K562 (cell line): ENCODE data around the gene PPP2R3B. TPM values are rescaled to one million over a fixed set of nuclear protein-coding genes. Genes with fewer than 3 reads are reported as not detected.

Source experiments
- ATAC-seq: fragments of 200-7000 bp; cut with Tn5 transposase; 3 replicates; pipeline ENCODE4 v1.9.1; 2020; ENCODE audit warnings: moderate library complexity
- BruUV-seq: library from RNA; stranded (reverse); fragments of 400-500 nt; replicated peaks from 2 replicates; lab custom pipeline; 2021; lab: Mats Ljungman, UMichigan
- CTCF ChIA-PET: fragments of 300-600 bp; formaldehyde crosslinking; extraction: SDS; loops from one replicate; lab custom pipeline; 2021; ENCODE audit warnings: low intra/inter-chr PET ratio; lab: Yijun Ruan, JAX
- POLR2A ChIA-PET: fragments of 300-600, 350-650 bp; sonication (Branson Sonifier 250); formaldehyde crosslinking; extraction: SDS; loops from one replicate; lab custom pipeline; 2021; ENCODE audit warnings: antibody characterized with exemption, inconsistent platforms; lab: Yijun Ruan, JAX
- DNase-seq, 4 experiments: peaks; one replicate each; pipeline versions ENCODE4 v3.0.0 to v3.0.0-alpha.2; 2011 to 2018; ENCODE audit warnings: low spot score in 3 of 4, mixed read lengths in 3 of 4; ENCODE audit errors: extremely low read depth in 1 of 4
- FAIRE-seq: peaks from 2 replicates; lab custom pipeline; 2011; peaks lifted over from hg19 to GRCh38; lab: Jason Lieb, UNC
- H2AFZ ChIP-seq: 2 replicates; pipeline ENCODE4 v1.6.0; 2011; ENCODE audit warnings: low read depth, low read length, control low read depth, inconsistent platforms
- H3K27ac ChIP-seq: fragments of 200-600 bp; 3 replicates; pipeline ENCODE4 v1.8.0; 2011; ENCODE audit warnings: low read depth, mild to moderate bottlenecking, control low read depth, inconsistent platforms, low read length, moderate library complexity, mixed read lengths; ENCODE audit errors: extremely low read depth
- H3K27me3 ChIP-seq, 2 experiments: fragments of 300-600 bp in 1 of 2; 2 replicates in 1 of 2; 3 replicates in 1 of 2; pipeline versions ENCODE4 v1.6.0 to v1.8.0; 2011; ENCODE audit warnings: inconsistent platforms in 2 of 2, low read length in 2 of 2, mild to moderate bottlenecking in 1 of 2, mixed read lengths in 1 of 2, moderate library complexity in 1 of 2; ENCODE audit not compliant: control insufficient read depth in 2 of 2, insufficient read depth in 2 of 2
- H3K36me3 ChIP-seq: fragments of 300-600 bp; 3 replicates; pipeline ENCODE4 v1.8.0; 2011; ENCODE audit warnings: mild to moderate bottlenecking, low read length, inconsistent platforms; ENCODE audit not compliant: control insufficient read depth, insufficient read depth
- H3K4me1 ChIP-seq, 2 experiments: fragments of 200-600 bp in 1 of 2; replicated peaks in 1 of 2; 2 replicates in 1 of 2; 3 replicates in 1 of 2; pipeline versions ENCODE4 v1.5.1 to v1.8.0; 2011; ENCODE audit warnings: inconsistent platforms in 2 of 2, low read length in 2 of 2, mild to moderate bottlenecking in 1 of 2, mixed read lengths in 1 of 2, moderate library complexity in 1 of 2; ENCODE audit not compliant: control insufficient read depth in 2 of 2, insufficient read depth in 2 of 2
- H3K4me2 ChIP-seq: 2 replicates; pipeline ENCODE4 v1.6.1; 2011; ENCODE audit warnings: low read length, control low read depth, inconsistent platforms, mixed read lengths; ENCODE audit not compliant: insufficient read depth
- H3K4me3 ChIP-seq: fragments of 200-600 bp; sonication (generic), shearing (Covaris generic); 2 replicates; pipeline ENCODE4 v1.5.1; 2016; ENCODE audit warnings: control low read depth, inconsistent platforms
- H3K79me2 ChIP-seq: fragments of 200-600 bp; 3 replicates; pipeline ENCODE4 v1.8.0; 2011; ENCODE audit warnings: low read length, inconsistent platforms; ENCODE audit not compliant: control insufficient read depth, insufficient read depth
- H3K9ac ChIP-seq, 2 experiments: 2 replicates each; pipeline versions ENCODE4 v1.6.0 to v1.6.1; 2011; ENCODE audit warnings: low read depth in 2 of 2, low read length in 2 of 2, control low read depth in 1 of 2, inconsistent platforms in 1 of 2, mild to moderate bottlenecking in 1 of 2, mixed read lengths in 1 of 2; ENCODE audit not compliant: insufficient read depth in 1 of 2
- H3K9me1 ChIP-seq: one replicate; pipeline ENCODE4 v1.6.0; 2011; ENCODE audit warnings: inconsistent platforms, mild to moderate bottlenecking, low read length, moderate library complexity; ENCODE audit not compliant: control insufficient read depth, insufficient read depth
- H3K9me3 ChIP-seq: replicated peaks from 2 replicates; pipeline ENCODE4 v1.5.1; 2011; ENCODE audit warnings: low read depth, low read length, inconsistent platforms; ENCODE audit not compliant: control insufficient read depth, insufficient read depth
- H4K20me1 ChIP-seq: replicated peaks from 2 replicates; pipeline ENCODE4 v1.6.1; 2011; ENCODE audit warnings: low read length, inconsistent platforms, mixed read lengths; ENCODE audit not compliant: control insufficient read depth, insufficient read depth
- HEY1 ChIP-seq: fragments of 250-450 bp; sonication (Bioruptor Pico); IDR thresholded peaks from 2 replicates; pipeline ENCODE4 v1.5.0; 2020; ENCODE audit warnings: mild to moderate bottlenecking, moderate library complexity, borderline replicate concordance
- HLTF ChIP-seq: fragments of 450-650 bp; IDR thresholded peaks from 2 replicates; pipeline ENCODE4 v1.6.1; 2016
- HNRNPUL1 ChIP-seq: fragments of 200-400 bp; formaldehyde crosslinking; IDR thresholded peaks from 2 replicates; pipeline ENCODE4 v1.6.1; 2017; ENCODE audit warnings: low read length
- KDM2B ChIP-seq: fragments of 250-450 bp; sonication (Bioruptor Pico); IDR thresholded peaks from 2 replicates; pipeline ENCODE4 v1.8.0; 2021; ENCODE audit warnings: mild to moderate bottlenecking, moderate library complexity
- KHSRP ChIP-seq: fragments of 450-650 bp; IDR thresholded peaks from 2 replicates; pipeline ENCODE4 v1.6.1; 2017
- NCOR1 ChIP-seq: fragments of 450-650 bp; IDR thresholded peaks from 2 replicates; pipeline ENCODE4 v1.6.1; 2016; ENCODE audit warnings: mild to moderate bottlenecking, moderate library complexity
- OTX1 ChIP-seq: fragments of 450-650 bp; formaldehyde crosslinking; IDR thresholded peaks from 2 replicates; pipeline ENCODE4 v1.4.0; 2022; ENCODE audit warnings: mild to moderate bottlenecking
- POLR2H ChIP-seq: IDR thresholded peaks from 2 replicates; pipeline ENCODE4 v1.6.1; 2016; ENCODE audit warnings: missing genetic modification characterization, low read depth, mild to moderate bottlenecking, control low read depth, missing compliant biosample characterization, moderate library complexity
- TAL1 ChIP-seq: fragments of 450-650 bp; IDR thresholded peaks from 2 replicates; pipeline ENCODE4 v1.6.1; 2016; ENCODE audit warnings: mild to moderate bottlenecking
- ZKSCAN1 ChIP-seq: fragments of 150-350 bp; IDR thresholded peaks from 2 replicates; pipeline ENCODE4 v1.6.1; 2016; ENCODE audit warnings: low read depth, low read length
- ZNF354B ChIP-seq: fragments of 250-450 bp; sonication (Bioruptor Pico); IDR thresholded peaks from 2 replicates; pipeline ENCODE4 v1.4.0; 2020
- ZNF384 ChIP-seq: IDR thresholded peaks from 2 replicates; pipeline ENCODE4 v1.6.1; 2012; ENCODE audit warnings: low read depth, low read length, improper control_type of control experiment
- ZNF785 ChIP-seq: fragments of 250-450 bp; sonication (Bioruptor Pico); IDR thresholded peaks from 2 replicates; pipeline ENCODE4 v1.4.0; 2020; ENCODE audit warnings: mild to moderate bottlenecking
- WGBS: fragments of 100-300 bp; shearing (Covaris generic); methylation state at CpG from one replicate; pipeline ENCODE4 v1.1.6; 2016; ENCODE audit warnings: low coverage, mixed read lengths; ENCODE audit not compliant: insufficient coverage; ENCODE audit errors: missing lambda C conversion rate; 5-methylcytosine and 5-hydroxymethylcytosine counted together
- in situ Hi-C: fragments of 300-500 bp; cut with MboI; formaldehyde crosslinking; loops from 4 replicates; pipeline ENCODE4 v1.15.0; 2018; ENCODE audit warnings: inconsistent platforms, mixed read lengths
- intact Hi-C: fragments of 100-400 bp; cut with micrococcal nuclease; formaldehyde crosslinking; loops from 2 replicates; pipeline ENCODE4 v1.14.2; 2022
- polyA plus RNA-seq, 8 experiments: library from polyadenylated mRNA; depleted of rRNA in 4 of 8; stranded (reverse) in 5 of 8; unstranded in 3 of 8; fragments of >200 nt; fragmentation: Nextera tagmentation in 2 of 8; fragmentation: Illumina TruSeq in 1 of 8; extraction: Ambion mirVana in 2 of 8; extraction: Trizol in 1 of 8; gene quantifications; 2 replicates each; pipeline versions ENCODE4 v1.2.1 to v1.2.3, GENCODE V29; 2011 to 2014; ENCODE audit warnings: inconsistent platforms in 1 of 8, missing spikeins in 1 of 8
- total RNA-seq, 7 experiments: library from RNA; depleted of rRNA in 6 of 7; stranded (reverse); fragments of >200 nt in 6 of 7; fragmentation: Illumina TruSeq in 2 of 7; extraction: Trizol in 2 of 7; gene quantifications; 2 replicates each; pipeline versions ENCODE4 v1.2.1 to v1.2.3, GENCODE V29; 2011 to 2021; ENCODE audit warnings: low replicate concordance in 1 of 7
- TF ChIP-seq, protein P1 (sequence below): sonication (generic); formaldehyde crosslinking; IDR thresholded peaks from 2 replicates; pipeline ENCODE4 v1.8.0; 2023; ENCODE audit warnings: missing genetic modification reagents, mild to moderate bottlenecking, borderline replicate concordance
- TF ChIP-seq, protein P2 (sequence below): fragments of 250-450 bp; sonication (Bioruptor Pico); IDR thresholded peaks from 2 replicates; pipeline ENCODE4 v1.8.0; 2021; ENCODE audit warnings: borderline replicate concordance, mild to moderate bottlenecking, moderate library complexity; ENCODE audit not compliant: poor library complexity, severe bottlenecking
- TF ChIP-seq, protein P3 (sequence below), 2 experiments: fragments of 450-650 bp in 1 of 2; sonication (generic) in 1 of 2; formaldehyde crosslinking in 1 of 2; IDR thresholded peaks in 1 of 2; conservative IDR thresholded peaks in 1 of 2; 2 replicates each; pipeline versions ENCODE4 v1.6.1 to v1.8.1; 2016 to 2023; ENCODE audit warnings: mild to moderate bottlenecking in 2 of 2, moderate library complexity in 2 of 2, inconsistent platforms in 1 of 2, missing genetic modification reagents in 1 of 2

Gene PPP2R3B
- total and polyA plus RNA-seq, 9 of the 15 experiments (the other 6 are each of a cell fraction or from before 2014, with no cell fraction given) = 0.04 to 18.2 (median 8.2) TPM; not detected in 1

DNA sequence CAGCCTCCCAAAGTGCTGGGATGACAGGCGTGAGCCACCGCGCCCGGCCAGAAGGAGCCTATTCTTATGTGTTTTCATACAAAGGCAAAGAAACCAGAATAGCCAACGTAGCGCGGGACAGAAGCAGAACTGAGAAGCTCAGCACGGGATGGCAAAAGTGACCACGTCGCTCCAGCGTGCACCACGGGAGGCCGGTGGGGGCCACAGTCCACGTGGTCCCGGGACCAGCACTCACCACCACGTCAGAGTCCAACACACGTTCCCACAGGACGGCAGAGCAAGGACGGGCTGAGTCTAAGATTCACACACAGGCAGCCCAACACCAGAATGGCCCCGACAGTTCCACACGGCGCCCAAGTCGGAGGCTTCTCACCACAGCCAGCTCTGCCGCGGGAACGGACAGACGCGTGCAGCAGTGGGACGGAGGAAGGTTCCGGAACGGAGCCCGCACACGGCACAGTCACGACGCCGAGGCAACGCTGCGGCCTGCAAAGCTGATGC lies 49.3 kb downstream of the PPP2R3B start:
- in situ Hi-C loops (no loop called here), intact Hi-C loops (no loop called here)
- Histone ChIP-seq H3K27ac (no peak overlapping the region), H3K4me1 (peaks cover 0 to 3% of the 10 kb centered on the region in 2 experiments; a peak in 2 of 5 replicates), H3K79me2 (no peaks in the 10 kb centered on the region), H3K36me3 (no peaks in the 10 kb centered on the region), H3K9ac (no peak overlapping the region), H4K20me1 (no peaks in the 10 kb centered on the region), H2AFZ (no peak overlapping the region), H3K27me3 (no peaks in the 10 kb centered on the region), H3K9me1 (no peaks in the 10 kb centered on the region), H3K4me2 (no peak overlapping the region), H3K4me3 (no peak overlapping the region), H3K9me3 (no peaks in the 10 kb centered on the region)
- FAIRE-seq (no peak), DNase-seq (no peak), ATAC-seq (no peak)
- 92% methylated on average over 20 of the region's 38 CpGs for WGBS
- no TSS peak for BruUV-seq
- ChIA-PET CTCF (no interaction called here), POLR2A (no interaction called here)
- TF ChIP-seq KDM2B = no peak
- TF ChIP-seq, protein P1, sequence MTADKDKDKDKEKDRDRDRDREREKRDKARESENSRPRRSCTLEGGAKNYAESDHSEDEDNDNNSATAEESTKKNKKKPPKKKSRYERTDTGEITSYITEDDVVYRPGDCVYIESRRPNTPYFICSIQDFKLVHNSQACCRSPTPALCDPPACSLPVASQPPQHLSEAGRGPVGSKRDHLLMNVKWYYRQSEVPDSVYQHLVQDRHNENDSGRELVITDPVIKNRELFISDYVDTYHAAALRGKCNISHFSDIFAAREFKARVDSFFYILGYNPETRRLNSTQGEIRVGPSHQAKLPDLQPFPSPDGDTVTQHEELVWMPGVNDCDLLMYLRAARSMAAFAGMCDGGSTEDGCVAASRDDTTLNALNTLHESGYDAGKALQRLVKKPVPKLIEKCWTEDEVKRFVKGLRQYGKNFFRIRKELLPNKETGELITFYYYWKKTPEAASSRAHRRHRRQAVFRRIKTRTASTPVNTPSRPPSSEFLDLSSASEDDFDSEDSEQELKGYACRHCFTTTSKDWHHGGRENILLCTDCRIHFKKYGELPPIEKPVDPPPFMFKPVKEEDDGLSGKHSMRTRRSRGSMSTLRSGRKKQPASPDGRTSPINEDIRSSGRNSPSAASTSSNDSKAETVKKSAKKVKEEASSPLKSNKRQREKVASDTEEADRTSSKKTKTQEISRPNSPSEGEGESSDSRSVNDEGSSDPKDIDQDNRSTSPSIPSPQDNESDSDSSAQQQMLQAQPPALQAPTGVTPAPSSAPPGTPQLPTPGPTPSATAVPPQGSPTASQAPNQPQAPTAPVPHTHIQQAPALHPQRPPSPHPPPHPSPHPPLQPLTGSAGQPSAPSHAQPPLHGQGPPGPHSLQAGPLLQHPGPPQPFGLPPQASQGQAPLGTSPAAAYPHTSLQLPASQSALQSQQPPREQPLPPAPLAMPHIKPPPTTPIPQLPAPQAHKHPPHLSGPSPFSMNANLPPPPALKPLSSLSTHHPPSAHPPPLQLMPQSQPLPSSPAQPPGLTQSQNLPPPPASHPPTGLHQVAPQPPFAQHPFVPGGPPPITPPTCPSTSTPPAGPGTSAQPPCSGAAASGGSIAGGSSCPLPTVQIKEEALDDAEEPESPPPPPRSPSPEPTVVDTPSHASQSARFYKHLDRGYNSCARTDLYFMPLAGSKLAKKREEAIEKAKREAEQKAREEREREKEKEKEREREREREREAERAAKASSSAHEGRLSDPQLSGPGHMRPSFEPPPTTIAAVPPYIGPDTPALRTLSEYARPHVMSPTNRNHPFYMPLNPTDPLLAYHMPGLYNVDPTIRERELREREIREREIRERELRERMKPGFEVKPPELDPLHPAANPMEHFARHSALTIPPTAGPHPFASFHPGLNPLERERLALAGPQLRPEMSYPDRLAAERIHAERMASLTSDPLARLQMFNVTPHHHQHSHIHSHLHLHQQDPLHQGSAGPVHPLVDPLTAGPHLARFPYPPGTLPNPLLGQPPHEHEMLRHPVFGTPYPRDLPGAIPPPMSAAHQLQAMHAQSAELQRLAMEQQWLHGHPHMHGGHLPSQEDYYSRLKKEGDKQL = no peak
- no peak for TF ChIP-seq HEY1 (CRISPR knock-in tag)
- no peak for TF ChIP-seq ZKSCAN1
- TF ChIP-seq HLTF = no peak
- TF ChIP-seq KHSRP = no peak
- TF ChIP-seq TAL1 = no peak
- TF ChIP-seq ZNF354B (CRISPR knock-in tag) = no peak
- no peak for TF ChIP-seq ZNF384
- TF ChIP-seq, protein P2, sequence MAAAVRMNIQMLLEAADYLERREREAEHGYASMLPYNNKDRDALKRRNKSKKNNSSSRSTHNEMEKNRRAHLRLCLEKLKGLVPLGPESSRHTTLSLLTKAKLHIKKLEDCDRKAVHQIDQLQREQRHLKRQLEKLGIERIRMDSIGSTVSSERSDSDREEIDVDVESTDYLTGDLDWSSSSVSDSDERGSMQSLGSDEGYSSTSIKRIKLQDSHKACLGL (CRISPR knock-in tag) = no peak
- TF ChIP-seq, protein P3, sequence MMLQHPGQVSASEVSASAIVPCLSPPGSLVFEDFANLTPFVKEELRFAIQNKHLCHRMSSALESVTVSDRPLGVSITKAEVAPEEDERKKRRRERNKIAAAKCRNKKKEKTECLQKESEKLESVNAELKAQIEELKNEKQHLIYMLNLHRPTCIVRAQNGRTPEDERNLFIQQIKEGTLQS (IDR thresholded peaks at IDR 0.05) = no peak
- TF ChIP-seq, protein P3 (CRISPR knock-in tag; conservative IDR thresholded peaks at IDR 0.05) = no peak
- no peak for TF ChIP-seq POLR2H
- TF ChIP-seq OTX1 (CRISPR knock-in tag) = no peak
- no peak for TF ChIP-seq HNRNPUL1
- TF ChIP-seq NCOR1 = no peak
- no peak for TF ChIP-seq ZNF785 (CRISPR knock-in tag)
